ENCODE data around the gene LZTS2. TPM values are rescaled to one million over a fixed set of nuclear protein-coding genes. Genes with fewer than 3 reads are reported as not detected.

The LZTS2 gene
- total and polyA plus RNA-seq, 2 of the 4 experiments (the other 2 are of a cell fraction) = 19.2 to 101 TPM

GRCh38 chr10:101041252-101041761 lies 41.7 kb downstream of the LZTS2 start:
- Histone ChIP-seq H3K56ac (ENCODE audit: extremely low read depth, insufficient read depth, low read length) (no peak overlapping the region), H3K23ac (ENCODE audit: low read depth, low read length) (no peak overlapping the region), H4K20me1 (ENCODE audit: insufficient read depth, low read length) (peaks cover 7% of the 10 kb centered on the region; the same call in 1 of the 2 replicates), H3K4me2 (ENCODE audit: low read depth, low read length) (no peak overlapping the region), H3K27me3 (ENCODE audit: control insufficient read depth, insufficient read depth, low read length) (no peaks in the 10 kb centered on the region), H2BK5ac (ENCODE audit: low read depth, low read length, poor library complexity, severe bottlenecking) (no peak overlapping the region), H3K4me3 (ENCODE audit: insufficient read depth, low read depth, low read length) (no peak overlapping the region), H3K4me1 (ENCODE audit: control insufficient read depth, insufficient read depth, low read length) (peaks cover 10% of the 10 kb centered on the region), H3K9me1 (ENCODE audit: insufficient read depth, low read length) (peaks cover 5% of the 10 kb centered on the region; the same call in 1 of the 2 replicates), H2BK20ac (ENCODE audit: low read depth, low read length) (no peak overlapping the region), H4K5ac (ENCODE audit: low read depth, low read length) (no peak overlapping the region), H3K18ac (ENCODE audit: low read depth, low read length) (no peak overlapping the region), H3K79me1 (ENCODE audit: low read depth in 1 of 2, low read length in 2 of 2) (peaks cover 7 to 21% of the 10 kb centered on the region in 2 experiments; a peak in 3 of 4 replicates), H2AK5ac (ENCODE audit: low read depth, low read length) (no peak overlapping the region), H4K91ac (ENCODE audit: insufficient read depth, low read depth, low read length) (no peak overlapping the region), H3K14ac (replicated peaks; ENCODE audit: low read depth, low read length) (no peak overlapping the region), H3K4ac (ENCODE audit: low read depth, low read length) (no peak overlapping the region), H3K27ac (ENCODE audit: insufficient read depth, low read length) (no peak overlapping the region), H2BK15ac (ENCODE audit: low read depth, low read length) (no peak overlapping the region), H3K9me3 (ENCODE audit: control insufficient read depth, insufficient read depth, low read length) (no peaks in the 10 kb centered on the region), H4K8ac (ENCODE audit: low read depth in 2 of 2, low read length in 2 of 2) (peak overlapping the region in 1 of 2 experiments; percentile 5; a peak in 1 of 4 replicates), H2AFZ (replicated peaks; ENCODE audit: low read length, poor library complexity) (peak overlapping the region; percentile 52), H2AK9ac (replicated peaks; ENCODE audit: low read depth, low read length, poor library complexity) (no peak overlapping the region), H3K9ac (ENCODE audit: low read depth, low read length) (no peak overlapping the region), H3K36me3 (ENCODE audit: control insufficient read depth, insufficient read depth, low read length) (peaks cover 32% of the 10 kb centered on the region), H2BK120ac (ENCODE audit: low read depth, low read length) (no peak overlapping the region)
- BruUV-seq (replicated peaks) = no TSS peak
- POLR2A ChIA-PET (ENCODE audit: unreplicated experiment) = no interaction called here
- intact Hi-C loops (cut with micrococcal nuclease) (loop anchor here (1.0 kb wide), 2 partner anchors 27 to 101 kb away; no protein-coding TSS in a partner anchor), dilution Hi-C loops (cut with HindIII; ENCODE audit: low sequenced_read_pairs, unreplicated experiment) (no loop called here), in situ Hi-C loops (cut with MboI; ENCODE audit: low sequenced_read_pairs) (no loop called here)
- DNase-seq (peak; percentile 88), ATAC-seq (ENCODE audit: low read depth) (peak; percentile 73)
- no CpG with 5 or more reads among the region's 6 CpGs for WGBS, 2 experiments (ENCODE audit: extremely low coverage in 2 of 2, insufficient read length in 1 of 2)
- CTCF ChIA-PET = interaction anchor here (0.6 to 2.1 kb wide), 9 partner anchors 9 to 144 kb away, joined by 3 to 7 read pairs (median 4); partner anchors contain the start of genes PDZD7 and SFXN3
- TF ChIP-seq RAD21 (IDR thresholded peaks at IDR 0.05; ENCODE audit: low read length) (peak; percentile 86), CTCF (conservative IDR thresholded peaks at IDR 0.05; ENCODE audit: low read depth, low read length) (peak; percentile 92), SMC3 (IDR thresholded peaks at IDR 0.05; ENCODE audit: low read depth, low read length) (peak; percentile 83), MAFK (IDR thresholded peaks at IDR 0.05; ENCODE audit: low read depth, low read length) (no peak), MAZ (IDR thresholded peaks at IDR 0.05; ENCODE audit: borderline replicate concordance, low read depth, low read length) (peak; percentile 59; the same call in 1 of the 2 replicates)

All from IMR-90 (cell line).